SK-MEL-5 (cell line): ENCODE measurements around the gene BRI3. TPM values are rescaled to one million over a fixed set of nuclear protein-coding genes. Genes with fewer than 3 reads are reported as not detected.

Experiments used
- DNase-seq: peaks from one replicate; pipeline ENCODE4 v3.0.0-alpha.2; 2016; ENCODE audit warnings: low read depth, low spot score
- in situ Hi-C: cut with HindIII; loops from 2 replicates; pipeline ENCODE4 v1.10.0; 2016; ENCODE audit warnings: low sequenced_read_pairs, high pct_unique_total_duplicates, low pct_unique_long_range_greater_than_20kb
- total RNA-seq: library from RNA; depleted of rRNA; stranded (reverse); fragments of >200 nt; shearing (Covaris generic); gene quantifications from 2 replicates; pipeline ENCODE4 v1.2.3, GENCODE V29; 2014

Gene BRI3
- total RNA-seq, 1 experiment from 2014 or later, result 126 TPM

DNA sequence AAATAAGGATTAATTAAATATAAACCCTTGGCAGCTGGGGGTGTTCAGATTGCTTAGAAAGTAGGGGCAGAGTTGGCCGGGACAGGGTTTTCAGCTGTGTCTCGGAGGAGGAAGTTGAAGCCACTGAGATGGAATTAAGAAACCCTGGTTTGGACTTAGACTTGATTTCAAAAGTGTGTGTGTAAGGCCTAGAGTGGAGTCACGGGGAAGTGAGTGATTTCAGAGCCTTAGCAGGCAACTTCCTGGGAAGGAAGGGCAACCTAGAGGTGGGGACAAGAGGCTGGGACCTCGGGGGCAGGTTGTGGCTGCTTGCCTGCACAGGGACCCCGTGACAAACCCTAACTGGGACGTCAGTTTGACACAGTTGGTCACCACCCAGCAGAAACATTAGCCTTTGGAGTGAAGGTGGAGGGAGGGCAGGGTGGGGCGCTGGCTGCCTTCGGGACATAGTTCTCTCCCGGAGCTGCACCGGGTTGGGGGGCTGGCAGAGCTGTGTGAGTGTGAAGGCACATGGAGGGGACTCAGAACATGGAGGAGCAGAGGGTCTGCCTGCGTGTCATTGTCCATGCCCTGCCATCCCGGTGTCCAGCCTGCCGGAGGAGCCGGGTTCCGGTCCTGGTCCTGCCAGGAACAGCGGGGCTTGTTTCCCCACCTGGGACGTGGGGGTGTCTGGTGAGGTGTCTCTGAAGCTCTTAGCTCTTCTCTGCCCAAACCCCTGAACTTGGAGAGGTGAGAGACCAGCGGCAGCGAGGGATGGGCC is 1.8 kb downstream of the BRI3 start:
- in situ Hi-C loops, result no loop called here
- peak; percentile 53 for DNase-seq

DNA sequence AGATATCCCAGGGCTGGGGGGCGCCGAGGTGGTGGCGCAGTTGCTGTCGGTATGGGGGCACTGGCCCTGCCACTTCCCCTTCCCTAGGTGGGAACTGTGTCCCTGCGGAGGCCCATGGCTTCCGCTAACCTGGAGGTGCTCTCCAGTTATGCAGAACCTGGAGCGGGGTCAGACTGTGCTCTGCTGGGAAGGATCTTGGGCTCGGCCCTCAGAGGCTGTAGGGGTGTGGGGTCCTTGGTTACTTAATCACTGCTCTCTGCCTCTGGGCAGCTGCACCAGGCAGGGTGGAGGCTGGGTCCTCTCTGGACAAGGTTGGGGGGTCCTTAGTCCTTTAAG is 2.4 kb downstream of the BRI3 start:
- in situ Hi-C loops, result no loop called here
- DNase-seq, result no peak

DNA sequence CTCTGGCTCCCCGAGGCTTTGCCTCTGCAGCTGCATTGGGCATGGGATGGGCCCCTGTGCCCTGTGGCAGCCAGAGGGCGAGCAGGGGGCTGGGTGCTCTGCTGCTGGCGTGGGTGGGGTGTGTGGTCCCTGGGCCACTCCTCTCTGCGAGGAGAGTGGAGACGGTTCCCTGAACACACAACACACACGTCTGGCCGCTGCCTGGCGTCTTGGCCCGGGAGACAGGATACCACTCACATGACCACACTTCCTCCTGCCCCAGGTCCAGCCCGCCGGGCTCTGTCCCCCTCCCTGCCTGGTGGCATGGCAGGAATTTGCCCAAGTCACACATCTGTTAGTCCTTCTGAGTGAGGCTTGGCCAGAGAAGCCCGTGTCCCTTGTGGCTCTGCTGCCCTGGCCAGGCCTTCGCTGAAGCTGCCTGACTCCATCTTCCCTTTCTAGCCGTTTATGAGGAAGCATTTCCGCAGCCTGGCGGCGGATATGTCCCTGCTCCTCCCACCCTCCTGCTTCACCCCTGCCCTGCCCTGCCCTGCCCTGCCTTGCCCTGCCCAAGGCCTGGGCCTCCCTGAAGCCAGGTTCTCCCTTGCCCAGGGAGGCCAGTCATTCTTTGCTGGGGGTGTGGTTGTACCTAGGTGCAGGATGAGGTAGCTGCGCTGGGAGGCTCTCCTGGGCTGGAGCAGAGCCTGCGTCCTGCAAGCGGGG is 3.0 kb downstream of the BRI3 start:
- DNase-seq, result peak; percentile 58
- in situ Hi-C loops, result no loop called here

DNA sequence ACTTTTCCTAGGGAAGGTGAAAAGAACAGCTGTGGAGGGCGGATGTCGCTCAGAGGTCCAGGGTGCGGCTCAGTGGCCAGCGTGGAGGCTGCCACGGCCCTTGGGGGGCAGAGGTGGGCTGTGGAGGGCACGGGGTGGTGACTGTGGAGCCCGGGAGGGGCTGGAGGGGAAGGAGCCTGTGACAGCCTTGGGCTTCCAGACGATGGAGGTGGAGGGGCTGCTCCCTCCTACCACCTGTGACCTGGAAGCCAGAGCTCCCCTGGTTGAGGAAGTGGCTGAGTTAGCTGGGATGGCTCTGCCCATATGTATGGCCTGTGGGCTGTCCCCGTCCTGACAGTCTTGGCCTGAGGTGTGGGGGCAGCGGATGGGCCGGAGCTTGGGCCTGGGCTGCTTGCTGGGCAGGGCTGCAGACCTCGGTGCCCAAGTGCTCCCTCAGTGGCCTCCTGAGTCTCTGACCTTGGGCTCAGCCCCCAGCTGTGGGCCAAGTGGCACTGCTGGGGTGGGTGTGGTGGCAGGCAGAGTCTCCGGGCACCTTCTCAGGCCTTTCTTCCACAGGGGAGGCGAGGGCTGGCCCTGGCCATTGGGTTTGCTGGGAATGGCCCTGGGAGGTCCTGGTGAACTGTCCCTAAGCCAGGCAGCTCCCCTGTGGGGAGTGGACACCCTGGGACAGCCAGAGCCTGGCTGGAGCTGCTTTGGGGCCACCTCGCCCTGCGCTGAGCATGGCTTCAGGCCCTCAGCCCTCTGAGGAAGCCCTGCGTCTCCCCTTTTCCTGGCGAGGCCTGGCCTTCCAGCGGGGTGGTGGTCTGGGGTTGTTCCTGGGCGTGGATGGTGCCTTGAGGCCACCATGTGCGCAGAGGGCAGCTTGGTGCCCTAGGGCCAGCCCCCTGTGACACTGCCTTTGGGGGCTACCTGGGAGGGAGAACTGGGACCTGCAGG is 3.9 kb downstream of the BRI3 start:
- DNase-seq, result no peak
- in situ Hi-C loops, result no loop called here

DNA sequence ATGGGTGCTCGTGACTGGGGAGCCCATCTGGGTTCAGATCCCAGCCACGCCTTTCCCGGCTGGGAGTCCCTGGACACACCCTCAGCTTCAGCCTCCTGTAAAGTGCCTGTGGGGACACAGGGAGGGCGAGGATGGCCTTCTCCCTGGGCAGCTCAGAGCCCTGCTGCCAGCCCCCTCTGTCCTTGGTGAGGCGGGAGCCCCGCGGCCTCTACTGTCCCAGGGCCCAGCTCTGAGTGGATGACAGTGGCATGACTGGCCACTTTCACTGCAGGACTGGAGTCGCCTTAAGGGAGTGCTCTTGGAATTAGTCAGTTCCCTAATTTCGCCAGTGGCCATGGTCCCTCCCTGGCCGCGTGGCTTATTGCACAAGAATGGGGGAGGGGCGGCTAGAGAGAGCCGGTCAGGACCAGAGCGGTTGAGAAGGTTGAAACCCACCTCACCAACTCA is 4.6 kb downstream of the BRI3 start:
- in situ Hi-C loops, result no loop called here
- peak; percentile 51 for DNase-seq

DNA sequence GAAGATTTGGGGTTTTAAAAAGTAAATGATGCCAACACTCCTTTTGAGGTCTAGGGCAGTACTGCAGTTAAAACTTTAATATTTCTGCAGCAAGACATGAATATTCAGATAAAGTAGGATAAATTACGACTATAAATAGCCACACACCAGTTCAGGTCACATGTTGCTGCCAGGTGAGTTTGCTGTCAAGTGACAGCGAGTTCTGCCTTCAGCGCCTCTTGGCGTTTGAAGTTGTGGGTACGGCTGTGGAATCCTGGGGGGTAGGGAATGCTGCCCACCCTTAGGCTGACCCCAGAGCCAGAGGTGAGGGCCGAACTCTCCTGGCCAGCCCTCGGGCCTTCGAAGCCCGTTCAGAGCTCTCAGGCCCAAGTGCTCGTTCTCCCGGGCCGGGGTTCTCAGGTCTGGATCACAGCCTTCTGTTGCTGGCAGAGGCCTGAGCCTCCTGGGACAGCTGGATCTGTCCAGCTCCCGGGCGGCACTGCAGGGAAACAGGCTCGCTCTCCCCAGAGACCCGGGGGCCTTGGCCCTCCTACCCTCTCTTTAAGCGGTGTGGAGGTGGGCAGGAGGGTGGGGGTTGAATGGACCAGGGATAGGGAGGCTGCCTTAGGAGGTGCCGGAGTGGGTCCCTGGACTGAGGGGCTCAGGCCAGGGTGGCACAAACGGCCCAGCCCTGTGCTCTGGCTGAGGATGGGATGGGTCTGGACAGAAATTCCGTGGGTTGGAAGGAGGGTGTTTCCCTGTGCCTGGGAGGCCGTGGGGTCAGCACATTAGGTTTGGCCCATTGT is 5.4 kb downstream of the BRI3 start:
- in situ Hi-C loops, result no loop called here
- no peak for DNase-seq

DNA sequence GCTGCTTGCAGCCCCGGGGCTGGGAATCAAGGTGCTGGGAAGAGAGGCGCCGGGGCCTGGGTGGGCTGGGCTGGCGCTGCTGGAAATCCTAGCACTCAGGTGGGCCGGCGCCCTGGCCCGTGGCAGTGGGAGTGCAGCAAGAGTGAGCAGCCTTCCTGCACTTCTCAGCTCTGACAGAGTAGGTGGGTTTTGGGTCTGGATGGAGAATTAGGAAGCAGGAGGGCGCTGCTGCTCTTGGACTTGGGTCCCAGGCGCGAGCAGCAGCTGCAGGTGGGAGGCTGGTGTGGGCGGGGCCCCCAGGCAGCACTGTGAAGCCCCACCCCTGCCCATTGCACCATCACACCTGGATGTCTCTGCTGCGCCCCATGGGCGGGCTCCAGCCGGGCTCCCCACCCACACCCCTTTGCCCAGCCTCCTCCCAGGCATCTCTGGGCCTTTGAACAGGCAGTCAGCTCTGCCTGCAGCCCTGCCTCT is 6.0 kb downstream of the BRI3 start:
- in situ Hi-C loops, result no loop called here
- no peak for DNase-seq

DNA sequence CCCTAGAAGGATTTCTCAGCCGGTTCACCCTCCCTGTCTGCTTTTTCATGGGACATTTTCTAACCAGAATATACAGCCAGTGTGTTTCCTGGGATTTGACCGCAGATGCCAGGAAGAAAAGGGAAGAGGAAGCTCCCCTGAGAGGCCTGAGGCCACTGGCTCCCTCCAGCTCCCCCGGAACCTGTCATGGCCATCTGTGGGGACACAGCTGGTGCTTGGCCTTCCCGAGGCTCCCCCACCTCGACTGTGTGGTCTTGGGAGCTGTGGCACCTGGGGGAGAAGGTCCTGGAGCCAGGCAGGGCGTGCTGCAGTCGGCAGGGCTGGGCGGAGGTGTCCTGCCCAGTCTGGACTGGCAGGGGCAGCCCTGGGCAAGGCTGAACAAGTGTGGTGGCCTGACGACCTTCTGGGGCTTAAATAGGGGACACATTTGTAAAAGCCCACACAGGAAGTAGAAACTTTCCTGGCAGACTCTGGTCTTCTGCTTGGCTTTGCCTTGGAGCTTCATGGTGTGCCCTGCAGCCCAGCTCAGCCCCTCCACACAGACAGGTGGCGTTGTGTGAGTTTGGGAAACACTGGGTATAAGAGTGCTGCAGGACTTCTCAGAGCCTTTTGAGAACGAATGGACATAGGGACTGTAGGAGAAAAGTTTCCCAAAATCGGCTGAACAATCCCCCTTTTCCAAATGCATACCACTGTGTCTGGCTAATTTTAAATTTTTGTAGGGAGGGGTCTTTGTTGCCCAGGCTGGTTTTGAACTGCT is 6.8 kb downstream of the BRI3 start:
- in situ Hi-C loops, result no loop called here
- DNase-seq, result no peak

DNA sequence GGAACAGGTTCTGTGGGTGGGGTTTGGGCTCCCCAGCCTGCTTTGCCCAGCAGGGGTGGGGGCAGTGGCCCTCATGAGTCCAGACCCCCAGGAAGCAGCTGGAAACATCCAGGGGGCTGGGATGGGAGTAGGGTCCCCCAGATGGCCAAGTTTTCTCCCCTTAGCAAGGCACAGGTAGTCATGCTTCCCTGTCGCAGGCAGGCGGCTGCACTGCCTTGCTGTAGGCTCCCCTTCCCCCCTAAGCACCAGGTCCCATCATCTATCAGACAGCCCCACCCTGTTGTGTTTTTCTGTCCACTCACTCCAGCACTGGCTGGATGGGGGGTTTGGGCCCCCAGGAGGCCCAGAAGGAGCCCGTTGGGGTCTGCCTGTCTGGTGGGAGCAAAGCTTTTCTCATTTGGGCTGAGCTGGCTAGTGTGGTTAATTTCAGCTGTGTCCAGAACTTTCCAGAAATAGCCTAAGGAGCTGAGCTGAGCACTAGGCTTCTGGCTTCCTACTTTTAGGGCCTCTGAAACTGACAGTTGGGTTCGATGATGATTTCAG is 7.9 kb downstream of the BRI3 start:
- in situ Hi-C loops, result no loop called here
- DNase-seq, result no peak

DNA sequence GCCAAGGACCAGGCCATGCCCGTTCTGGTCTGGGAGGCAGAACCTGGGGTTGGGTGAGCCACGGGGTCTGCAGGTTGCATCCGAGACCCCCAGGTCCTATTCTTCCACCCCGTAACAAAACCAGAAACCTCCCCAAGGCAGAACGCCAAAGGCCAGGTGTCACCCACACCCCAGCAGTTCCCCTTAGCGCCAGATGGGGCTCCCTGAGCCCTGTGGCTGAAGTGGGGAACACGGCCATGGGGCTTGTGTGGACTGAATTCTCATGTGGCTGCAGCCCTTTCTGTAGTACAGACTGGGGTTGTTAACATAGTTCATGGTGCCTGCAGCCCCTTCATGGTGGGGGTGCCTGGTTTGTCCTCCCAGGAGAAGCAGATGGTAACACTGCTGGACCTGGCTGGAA is 10.2 kb downstream of the BRI3 start:
- in situ Hi-C loops, result no loop called here
- DNase-seq, result no peak

DNA sequence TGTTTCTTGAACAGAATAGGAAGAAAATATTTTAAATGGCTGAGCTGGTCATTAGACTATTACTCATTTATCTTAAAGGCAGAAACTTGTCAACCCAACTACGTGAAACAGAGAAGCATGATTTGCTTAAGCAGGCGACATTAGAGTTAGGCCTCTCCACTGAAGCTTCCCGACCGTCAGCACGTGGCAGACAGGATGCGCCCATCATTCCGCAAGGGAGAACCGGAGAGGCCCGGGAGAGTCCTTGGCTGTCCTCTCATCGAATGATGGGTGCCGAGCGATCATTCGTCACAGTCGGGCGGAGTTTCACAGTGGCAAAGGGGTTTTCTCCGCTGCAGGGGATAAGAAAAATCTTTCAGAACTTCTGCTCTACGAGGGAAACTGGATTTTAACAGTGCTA is 11.8 kb downstream of the BRI3 start:
- DNase-seq, result no peak
- in situ Hi-C loops, result no loop called here

DNA sequence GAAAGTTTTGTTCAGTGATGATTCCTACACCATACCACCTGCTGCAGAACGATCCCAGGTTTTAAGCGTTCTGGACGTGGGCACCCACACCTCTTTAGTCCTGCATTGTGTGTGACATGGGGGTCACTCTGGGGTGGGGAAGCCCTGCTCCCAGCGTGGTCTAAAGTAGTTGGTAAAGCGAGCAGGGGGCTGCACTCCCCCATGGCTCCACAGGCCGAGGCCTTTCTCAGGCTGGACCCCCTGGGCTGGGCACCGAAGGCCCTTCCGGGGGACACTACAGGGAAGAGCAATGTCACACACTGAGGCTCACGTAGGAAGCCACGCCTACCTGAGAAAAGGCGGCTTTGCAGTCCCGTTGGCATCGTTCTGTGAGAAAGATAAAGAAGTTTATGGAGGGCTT is 12.3 kb downstream of the BRI3 start:
- in situ Hi-C loops, result no loop called here
- no peak for DNase-seq

DNA sequence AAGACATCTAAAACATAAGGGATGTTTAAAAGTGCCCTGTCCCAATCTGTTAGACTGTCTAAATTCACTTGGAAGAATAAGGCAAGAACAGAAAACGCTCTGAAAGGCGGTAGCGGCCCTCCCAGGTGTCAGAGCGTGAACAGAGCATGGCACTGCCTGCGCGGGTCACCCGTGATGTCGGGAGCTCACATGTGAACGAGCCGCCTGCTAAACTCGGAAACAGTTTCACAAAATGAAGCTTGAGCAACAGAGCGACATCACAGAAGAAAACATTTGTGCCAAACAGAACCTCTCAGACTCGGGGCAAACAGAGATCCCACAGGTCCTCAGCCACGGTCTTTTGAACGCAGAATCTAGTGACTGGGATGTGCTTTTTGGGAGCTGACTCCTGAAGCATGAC is 12.8 kb downstream of the BRI3 start:
- in situ Hi-C loops, result no loop called here
- DNase-seq, result no peak

DNA sequence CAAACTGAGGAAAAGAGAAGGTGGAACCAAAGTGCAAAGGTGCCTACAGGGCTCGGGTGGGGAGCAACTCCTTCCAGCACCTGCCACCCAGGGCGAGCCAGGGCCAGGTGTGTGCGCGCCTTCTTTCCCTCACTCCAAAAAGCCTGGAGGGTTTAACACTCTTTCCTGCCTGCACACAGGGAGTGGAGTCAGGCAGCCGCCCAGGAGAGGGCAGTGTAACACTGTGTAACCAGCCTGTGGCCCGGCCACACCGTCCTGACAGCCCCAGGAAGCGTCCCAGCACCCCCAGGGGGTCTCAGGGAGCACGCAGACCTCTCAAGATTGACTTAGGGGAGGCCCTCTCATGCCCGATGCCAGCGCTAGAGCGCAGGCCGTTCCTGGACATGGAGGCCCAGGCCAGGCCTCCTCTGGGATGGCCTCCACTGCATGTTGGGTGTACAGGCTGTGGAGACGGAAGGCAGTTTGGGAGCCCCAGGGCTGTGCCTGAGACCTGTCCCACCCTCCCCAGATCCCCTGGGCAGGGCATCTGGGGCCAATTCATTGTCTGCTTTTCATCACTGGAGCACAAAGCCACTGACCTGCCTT is 13.4 kb downstream of the BRI3 start:
- in situ Hi-C loops, result no loop called here
- peak; percentile 82 for DNase-seq

DNA sequence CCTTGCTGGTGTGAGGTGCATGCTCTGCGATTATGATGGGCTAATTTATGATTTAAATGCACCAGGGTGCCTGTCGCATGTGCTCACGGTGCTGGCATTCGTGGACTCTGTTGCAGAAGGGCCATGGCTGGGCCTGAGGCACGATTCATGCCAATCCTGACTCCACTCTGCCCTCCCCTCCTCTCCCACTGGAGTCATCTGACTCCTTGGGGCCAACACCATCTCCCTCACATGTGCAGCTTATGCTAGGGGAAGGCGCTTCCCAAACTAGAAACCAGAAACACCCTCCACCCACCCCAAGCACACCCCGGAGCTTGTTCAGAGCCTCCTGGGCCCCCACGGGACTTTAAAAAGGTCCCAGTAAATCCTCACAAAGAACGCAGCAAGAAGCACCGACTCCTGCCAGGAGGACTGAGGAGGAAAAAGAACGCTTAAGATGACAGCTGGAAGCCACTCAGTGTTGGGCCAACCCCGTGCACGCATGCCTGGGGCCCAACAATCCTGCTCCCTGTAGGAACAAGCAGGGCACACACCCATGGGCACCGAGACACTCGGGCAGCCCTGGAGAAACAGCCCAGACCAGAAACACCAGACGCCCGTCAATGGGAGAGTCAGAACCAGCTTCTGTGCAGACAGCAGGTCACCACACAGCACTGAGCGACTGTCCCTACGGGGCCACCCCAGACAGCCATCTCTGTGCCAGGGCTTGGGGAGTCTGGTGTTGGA is 14.1 kb downstream of the BRI3 start:
- in situ Hi-C loops, result no loop called here
- peak; percentile 48 for DNase-seq

DNA sequence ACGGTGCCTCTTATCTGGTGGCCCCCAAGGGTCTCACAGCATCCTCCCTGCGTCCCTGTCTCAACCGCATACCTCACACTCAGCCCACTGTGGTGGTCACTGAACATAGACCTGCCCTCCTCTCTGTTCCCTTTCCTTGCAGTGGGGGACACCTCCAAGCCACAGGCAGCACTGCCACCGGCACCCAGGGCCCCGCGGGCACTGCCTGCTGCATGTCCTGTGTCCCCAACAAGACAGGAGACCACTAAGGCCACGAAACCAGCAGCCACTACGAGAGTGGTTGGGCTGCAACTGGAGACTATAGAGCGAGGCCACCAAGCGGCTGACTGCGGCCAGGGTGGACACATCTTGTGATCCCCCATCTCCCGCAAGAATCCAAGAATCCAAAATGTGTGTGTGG is 15.3 kb downstream of the BRI3 start:
- in situ Hi-C loops, result no loop called here
- DNase-seq, result no peak
